NCI-H1694 (cell line): ENCODE measurements around the gene KRTAP12-2.

Source experiments
- DNase-seq: peaks from one replicate; lab custom pipeline; 2025; lab: John Stamatoyannopoulos, UW

The KRTAP12-2 gene

GRCh38 chr21:44666401-44667320 lies at the start of gene KRTAP12-2:
KRTAP12-2 (minus strand) TSS chr21:44666927; CDS start chr21:44666886, 41 bp downstream.
- DNase-seq = peak; percentile 42

- DNase-seq = no peak
These were observed 48.2 kb upstream of the KRTAP12-2 start for GRCh38 chr21:44714905-44715304.

GRCh38 chr21:44713846-44714245 lies 47.1 kb upstream of the KRTAP12-2 start:
- no peak for DNase-seq

- DNase-seq = no peak
These were observed 46.4 kb upstream of the KRTAP12-2 start for GRCh38 chr21:44713130-44713529.

- DNase-seq = no peak
These were observed 45.7 kb upstream of the KRTAP12-2 start for GRCh38 chr21:44712203-44713028.

GRCh38 chr21:44711327-44712202 lies 44.8 kb upstream of the KRTAP12-2 start, which contains the start of gene TSPEAR:
TSPEAR (minus strand) TSS chr21:44711572; CDS start chr21:44711514, 58 bp downstream.
- DNase-seq = no peak

- DNase-seq = no peak
These were observed 44.1 kb upstream of the KRTAP12-2 start for GRCh38 chr21:44710756-44711326.

- no peak for DNase-seq
These were observed 43.6 kb upstream of the KRTAP12-2 start for GRCh38 chr21:44710294-44710665.

- DNase-seq = peak; percentile 42
These were observed 42.9 kb upstream of the KRTAP12-2 start for GRCh38 chr21:44709426-44710293.

GRCh38 chr21:44708866-44709425 lies 42.2 kb upstream of the KRTAP12-2 start:
- no peak for DNase-seq

GRCh38 chr21:44708213-44708865 lies 41.6 kb upstream of the KRTAP12-2 start:
- no peak for DNase-seq

GRCh38 chr21:44706706-44707581 lies 40.2 kb upstream of the KRTAP12-2 start:
- no peak for DNase-seq

GRCh38 chr21:44706026-44706705 lies 39.4 kb upstream of the KRTAP12-2 start:
- DNase-seq = no peak

GRCh38 chr21:44704636-44705001 lies 37.9 kb upstream of the KRTAP12-2 start:
- no peak for DNase-seq

GRCh38 chr21:44703731-44704635 lies 37.3 kb upstream of the KRTAP12-2 start:
- DNase-seq = no peak

GRCh38 chr21:44702973-44703730 lies 36.4 kb upstream of the KRTAP12-2 start:
- DNase-seq = no peak
